Fibroblast of skin of back (primary cell): Measurements from ENCODE around the gene TMEM45A.
A peak's percentile ranks its signal among the peaks of the same experiment; 100 is the strongest.
"Not testable (repeated sequence)": the region's sequence is repeated elsewhere in the genome, so short reads cannot be mapped to it uniquely, and the experiment has no call there.

ENCODE experiments used
- DNase-seq: peaks from one replicate; pipeline ENCODE4 v3.0.0-alpha.2; 2013

TMEM45A gene

DNA sequence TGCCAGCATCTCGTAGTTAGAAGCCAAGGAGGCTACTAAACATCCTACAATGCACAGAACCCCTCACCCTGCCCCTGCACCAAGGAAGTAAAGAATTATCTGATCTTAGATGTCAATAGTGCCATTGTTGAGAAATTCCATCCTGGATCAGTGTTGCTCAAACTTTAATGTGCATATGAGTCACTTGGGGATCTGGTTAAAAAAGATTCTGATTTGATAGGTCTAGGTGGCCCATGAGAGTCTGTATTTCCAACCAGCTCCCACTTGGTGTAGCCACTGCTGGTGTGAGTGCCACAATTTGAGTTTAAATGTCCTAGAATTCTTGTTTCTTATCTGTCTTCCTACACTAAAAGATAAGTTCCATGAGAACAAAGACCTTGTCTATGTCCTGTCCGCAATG, 43.7 kb downstream of the TMEM45A start:
- no peak for DNase-seq

- DNase-seq, result no peak
Observed at GRCh38 chr3:100537646-100538338, 45.4 kb downstream of the TMEM45A start.

DNA sequence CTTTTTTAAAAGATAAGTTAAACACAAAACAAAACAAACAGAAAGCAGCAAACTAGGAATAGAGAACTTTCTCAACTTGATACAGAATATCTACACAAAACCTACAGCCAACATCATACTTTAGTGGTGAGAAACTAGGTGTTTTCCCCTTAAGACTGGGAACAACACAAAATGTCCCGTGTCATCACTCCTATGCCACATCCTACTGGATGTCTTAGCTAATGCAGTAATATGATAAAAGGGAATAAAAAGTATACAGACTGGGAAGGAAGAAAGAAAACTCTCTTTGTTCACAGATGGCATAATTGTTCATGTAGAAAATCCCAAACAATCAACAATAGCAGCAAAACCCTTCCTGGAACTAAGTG, 45.9 kb downstream of the TMEM45A start:
- no peak for DNase-seq

DNA sequence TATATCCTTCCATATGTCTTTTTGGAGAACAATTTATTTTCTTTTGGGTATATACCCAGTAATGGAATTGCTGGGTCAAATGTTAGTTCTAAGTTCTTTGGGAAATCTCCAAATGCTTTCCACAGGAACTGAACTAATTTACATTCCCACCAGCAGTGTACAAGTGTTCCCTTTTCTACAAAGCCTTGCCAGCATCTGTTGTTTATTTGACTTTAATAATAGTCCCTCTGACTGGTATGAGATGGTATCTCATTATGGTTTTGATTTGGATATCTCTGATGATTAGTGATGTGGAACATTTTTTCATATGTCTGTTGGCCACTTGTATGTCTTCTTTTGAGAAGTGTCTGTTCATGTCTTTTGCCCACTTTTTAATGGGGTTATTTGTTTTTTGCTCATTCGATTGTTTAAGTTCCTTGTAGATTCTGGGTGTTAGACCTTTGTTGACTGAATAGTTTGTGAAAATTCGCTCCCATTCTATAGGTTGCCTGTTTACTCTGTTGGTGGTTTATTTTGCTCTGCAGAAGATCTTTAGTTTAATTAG, 48.4 kb downstream of the TMEM45A start:
- no peak for DNase-seq

- not testable (repeated sequence) for DNase-seq
Observed at GRCh38 chr3:100541428-100541827, 49.0 kb downstream of the TMEM45A start.

- no peak for DNase-seq
Observed at GRCh38 chr3:100545371-100545770, 53.0 kb downstream of the TMEM45A start.

DNA sequence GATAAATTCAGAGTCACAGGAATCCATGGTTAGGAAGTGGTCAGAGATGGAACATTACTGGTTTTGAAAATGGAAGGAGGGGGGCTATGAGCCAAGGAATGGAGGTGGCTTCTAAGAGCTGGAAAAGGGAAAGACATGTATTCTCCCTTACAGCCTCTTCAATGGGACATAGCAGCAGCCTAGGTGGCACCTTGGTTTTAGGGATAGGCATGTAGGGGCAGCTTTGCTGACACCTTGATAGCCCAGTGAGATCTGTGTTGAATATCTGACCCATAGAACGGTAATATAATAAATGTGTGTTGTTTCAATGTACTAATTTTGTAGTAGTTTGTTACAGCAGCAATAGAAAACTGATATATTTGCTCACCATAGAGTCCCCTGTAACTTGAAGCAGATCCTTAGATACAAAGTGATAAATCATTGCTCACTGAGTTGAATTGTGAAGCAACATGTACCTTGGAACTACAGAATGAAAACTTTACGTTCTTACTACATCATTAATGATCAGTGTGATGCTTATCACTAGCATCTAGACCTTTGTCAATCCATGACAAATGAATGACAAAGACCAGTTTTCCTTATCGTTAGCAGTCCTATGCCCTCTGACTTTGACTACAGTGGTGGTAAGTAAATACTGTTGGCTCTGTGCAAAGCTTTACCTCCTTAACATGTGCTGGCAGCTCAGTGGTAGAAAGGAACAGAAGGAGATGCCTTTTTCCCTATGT, 53.8 kb downstream of the TMEM45A start:
- no peak for DNase-seq

GRCh38 chr3:100548053-100548452, 55.6 kb downstream of the TMEM45A start:
- DNase-seq, result no peak

GRCh38 chr3:100553618-100554372, 61.4 kb downstream of the TMEM45A start:
- no peak for DNase-seq

- DNase-seq, result no peak
Observed at GRCh38 chr3:100554373-100554676, 61.9 kb downstream of the TMEM45A start.

GRCh38 chr3:100556673-100557310, 64.4 kb downstream of the TMEM45A start:
- peak; percentile 65 for DNase-seq

DNA sequence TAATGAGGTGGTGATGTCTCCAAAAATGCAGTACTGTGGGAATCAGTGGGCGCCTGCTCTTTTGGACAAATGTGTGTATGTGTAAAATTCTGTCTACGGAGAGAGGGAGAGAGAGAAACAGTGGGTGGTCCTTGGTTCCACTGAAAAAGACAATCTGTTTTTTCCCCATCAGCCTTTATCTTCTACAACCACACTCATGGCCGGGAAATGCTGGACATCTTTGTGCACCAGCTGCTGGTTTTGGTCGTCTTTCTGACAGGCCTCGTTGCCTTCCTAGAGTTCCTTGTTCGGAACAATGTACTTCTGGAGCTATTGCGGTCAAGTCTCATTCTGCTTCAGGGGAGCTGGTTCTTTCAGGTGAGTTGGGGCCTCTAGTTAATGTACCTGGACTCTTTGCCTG, 65.8 kb downstream of the TMEM45A start:
- no peak for DNase-seq

DNA sequence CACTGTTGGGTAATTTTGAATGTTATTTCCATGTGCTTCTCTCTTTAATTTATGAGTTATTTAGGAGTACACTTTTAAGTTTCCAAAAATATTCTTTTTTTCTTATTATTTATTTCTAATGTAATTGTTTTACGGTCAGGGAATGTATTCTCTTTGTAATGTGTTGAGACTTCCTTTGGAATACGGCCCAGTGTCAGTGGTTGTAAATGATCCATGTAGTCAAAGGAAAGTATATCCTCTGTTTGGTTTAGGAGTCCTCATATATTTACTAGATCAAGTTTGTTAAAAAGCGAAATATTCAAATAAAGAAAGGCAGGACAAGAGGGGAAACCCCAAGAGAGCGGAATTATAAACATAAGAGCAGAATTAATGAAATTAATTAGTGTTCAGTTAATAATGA, 68.0 kb downstream of the TMEM45A start:
- no peak for DNase-seq

GRCh38 chr3:100561459-100562158, 69.2 kb downstream of the TMEM45A start:
- peak; percentile 35 for DNase-seq

DNA sequence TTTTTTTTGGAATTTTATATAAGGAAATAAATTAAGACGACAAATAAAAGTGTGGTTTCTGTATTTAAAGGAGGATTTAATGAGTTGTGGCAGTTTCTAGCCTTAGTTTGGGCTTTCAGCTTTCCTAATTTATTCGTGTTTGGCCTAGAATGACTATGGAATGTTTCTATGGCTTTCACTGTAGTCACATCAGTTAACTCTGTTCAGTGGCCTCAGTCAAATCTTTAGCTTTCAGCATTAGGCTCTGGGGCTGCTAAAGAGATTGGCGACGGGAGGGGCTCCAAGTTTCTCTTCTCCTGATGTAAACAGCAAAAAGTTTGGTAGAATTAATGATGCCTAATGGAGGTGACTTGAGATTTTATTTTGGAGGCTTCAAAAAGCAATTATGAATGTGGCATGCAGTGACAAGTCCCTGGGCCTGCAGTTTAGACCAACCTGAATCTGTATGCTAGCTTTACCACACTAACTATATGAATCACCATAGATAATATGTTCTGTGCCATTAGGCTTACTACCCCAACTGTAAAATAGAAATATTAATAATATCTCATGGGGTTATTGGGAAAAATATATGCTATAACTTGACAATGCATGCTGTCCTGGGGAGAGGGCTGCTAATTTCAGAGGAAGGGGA, 69.9 kb downstream of the TMEM45A start:
- DNase-seq, result no peak

- no peak for DNase-seq
Observed at GRCh38 chr3:100563228-100563627, 70.8 kb downstream of the TMEM45A start.

GRCh38 chr3:100563652-100564211, 71.3 kb downstream of the TMEM45A start:
- no peak for DNase-seq

DNA sequence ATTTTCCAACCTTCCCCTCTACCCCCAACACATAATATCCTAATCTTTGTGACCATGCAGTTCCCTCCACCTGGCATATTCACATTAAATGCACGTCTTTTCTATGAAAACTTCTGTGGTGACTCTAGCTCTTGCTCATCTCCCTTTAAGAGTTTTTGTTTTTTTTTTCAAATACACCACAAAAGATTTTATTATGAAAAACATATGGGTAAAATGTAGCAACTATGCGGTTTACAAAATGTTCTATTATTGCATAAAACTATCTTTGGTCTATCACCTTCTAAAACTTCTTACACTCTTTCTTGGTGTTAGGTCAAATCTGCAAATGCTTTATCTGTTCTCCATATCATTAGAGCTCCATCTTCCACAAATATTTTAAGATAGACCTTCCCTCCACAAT, 78.4 kb downstream of the TMEM45A start:
- no peak for DNase-seq

GRCh38 chr3:100574536-100574935, 82.1 kb downstream of the TMEM45A start:
- DNase-seq, result no peak

DNA sequence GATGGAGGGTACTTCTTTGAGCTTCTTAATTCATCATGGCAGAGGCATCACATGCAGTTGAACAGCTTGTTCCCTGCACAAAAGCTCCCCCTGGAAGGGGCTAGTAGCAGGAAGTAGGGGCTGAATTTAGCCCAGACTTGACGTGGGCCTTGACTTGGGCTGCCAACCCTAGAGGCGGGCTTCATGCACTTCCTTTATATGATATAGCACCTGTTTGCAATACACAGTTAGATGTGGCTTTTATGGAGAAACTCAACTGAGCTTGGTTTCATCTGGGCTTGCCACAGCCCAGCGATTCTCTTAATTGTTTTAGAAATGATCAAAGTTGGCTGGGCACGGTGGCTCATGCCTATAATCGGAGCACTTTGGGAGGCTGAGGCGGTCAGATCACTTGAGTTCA, 83.3 kb downstream of the TMEM45A start:
- no peak for DNase-seq

- no peak for DNase-seq
Observed at GRCh38 chr3:100577382-100578008, 85.1 kb downstream of the TMEM45A start.
